Measurements from ENCODE around the gene LMBR1.
A peak's percentile ranks its signal among the peaks of the same experiment; 100 is the strongest.
"Not testable (repeated sequence)": the region's sequence is repeated elsewhere in the genome, so short reads cannot be mapped to it uniquely, and the experiment has no call there.

The LMBR1 gene

GRCh38 chr7:156651474-156651873 lies 241.5 kb downstream of the LMBR1 start:
- DNase-seq = no peak

GRCh38 chr7:156650042-156650441 lies 242.9 kb downstream of the LMBR1 start:
- no peak for DNase-seq

- DNase-seq = not testable (repeated sequence)
Observed at GRCh38 chr7:156647330-156647729, 245.7 kb downstream of the LMBR1 start.

- no peak for DNase-seq
Observed at GRCh38 chr7:156642306-156643045, 250.5 kb downstream of the LMBR1 start.

- DNase-seq = no peak
Observed at GRCh38 chr7:156640949-156641485, 252.0 kb downstream of the LMBR1 start.

GRCh38 chr7:156640257-156640948 lies 252.6 kb downstream of the LMBR1 start, which contains the start of gene RNF32:
Gene RNF32, plus strand, starts transcription at chr7:156640774. Its CDS starts 3,104 bp downstream, at chr7:156643878.
- peak; percentile 17 for DNase-seq

GRCh38 chr7:156639426-156640256 lies 253.3 kb downstream of the LMBR1 start:
- DNase-seq = no peak

GRCh38 chr7:156638443-156639077 lies 254.4 kb downstream of the LMBR1 start:
- DNase-seq = no peak

GRCh38 chr7:156637093-156637492 lies 255.9 kb downstream of the LMBR1 start:
- DNase-seq = not testable (repeated sequence)

GRCh38 chr7:156635529-156636385 lies 257.2 kb downstream of the LMBR1 start:
- DNase-seq = no peak

GRCh38 chr7:156634117-156634516 lies 258.9 kb downstream of the LMBR1 start:
- no peak for DNase-seq

GRCh38 chr7:156629873-156630272 lies 263.1 kb downstream of the LMBR1 start:
- no peak for DNase-seq

GRCh38 chr7:156628562-156628961 lies 264.4 kb downstream of the LMBR1 start:
- DNase-seq = no peak
